Panc1 (cell line): ENCODE data around the gene MRPS27. TPM values are rescaled to one million over a fixed set of nuclear protein-coding genes. Genes with fewer than 3 reads are reported as not detected.
"Not testable (repeated sequence)": the region's sequence is repeated elsewhere in the genome, so short reads cannot be mapped to it uniquely, and the experiment has no call there.

Source experiments
- ATAC-seq: fragments of 200-7000 bp; cut with Tn5 transposase; 2 replicates; pipeline ENCODE4 v1.9.1; 2020; ENCODE audit warnings: mild to moderate bottlenecking, moderate library complexity
- BruUV-seq: library from RNA; stranded (reverse); fragments of 400-500 nt; replicated peaks from 2 replicates; lab custom pipeline; 2021; lab: Mats Ljungman, UMichigan
- CTCF ChIA-PET: fragments of 300-600 bp; sonication (Branson Sonifier 250); formaldehyde crosslinking; loops from one replicate; lab custom pipeline; 2022; ENCODE audit warnings: antibody characterized with exemption; lab: Charles Lee
- POLR2A ChIA-PET: fragments of 300-600 bp; sonication (Branson Sonifier 250); formaldehyde crosslinking; loops from one replicate; lab custom pipeline; 2022; ENCODE audit warnings: antibody characterized with exemption; lab: Charles Lee
- DNase-seq: peaks from one replicate; pipeline ENCODE4 v3.0.0-alpha.2; 2010; ENCODE audit warnings: low read depth, low spot score
- H3K27ac ChIP-seq: 2 replicates; pipeline ENCODE4 v1.5.1; 2011; ENCODE audit warnings: mild to moderate bottlenecking, low read length, inconsistent platforms
- H3K27me3 ChIP-seq: fragments of 200-500 bp; sonication (Bioruptor generic); 2 replicates; pipeline ENCODE4 v1.6.0; 2014; ENCODE audit warnings: low read length, inconsistent platforms; ENCODE audit not compliant: control insufficient read depth, insufficient read depth
- H3K36me3 ChIP-seq: fragments of 200-500 bp; sonication (Bioruptor generic); 2 replicates; pipeline ENCODE4 v1.5.1; 2014; ENCODE audit warnings: inconsistent platforms, mild to moderate bottlenecking, low read length, moderate library complexity; ENCODE audit not compliant: control insufficient read depth, insufficient read depth
- H3K4me1 ChIP-seq: 2 replicates; pipeline ENCODE4 v1.5.1; 2011; ENCODE audit warnings: inconsistent platforms, mild to moderate bottlenecking, low read length, moderate library complexity; ENCODE audit not compliant: control insufficient read depth, insufficient read depth
- H3K4me3 ChIP-seq, 2 experiments: 2 replicates each; pipeline ENCODE4 v1.5.1; 2011 to 2012; ENCODE audit warnings: low read depth in 2 of 2, low read length in 2 of 2, mild to moderate bottlenecking in 2 of 2, inconsistent platforms in 1 of 2, moderate library complexity in 1 of 2
- H3K9me3 ChIP-seq: fragments of 200-500 bp; sonication (Bioruptor generic); 2 replicates; pipeline ENCODE4 v1.5.1; 2014; ENCODE audit warnings: low read depth, mild to moderate bottlenecking, inconsistent platforms, low read length, moderate library complexity; ENCODE audit not compliant: control insufficient read depth, insufficient read depth
- CTCF ChIP-seq: fragments of 450-650 bp; IDR thresholded peaks from 2 replicates; pipeline ENCODE4 v1.5.1; 2017; ENCODE audit warnings: mild to moderate bottlenecking
- POLR2AphosphoS5 ChIP-seq: IDR thresholded peaks from 2 replicates; pipeline ENCODE4 v1.6.1; 2012; ENCODE audit warnings: mild to moderate bottlenecking, low read depth, low read length, moderate library complexity
- REST ChIP-seq, 2 experiments: IDR thresholded peaks; 2 replicates each; pipeline ENCODE4 v1.6.1; 2011 to 2012; ENCODE audit warnings: low read depth in 2 of 2, control low read depth in 1 of 2, low read length in 1 of 2, mild to moderate bottlenecking in 1 of 2, moderate library complexity in 1 of 2; ENCODE audit not compliant: insufficient read depth in 1 of 2
- SIN3A ChIP-seq: IDR thresholded peaks from 2 replicates; pipeline ENCODE4 v1.6.1; 2012; ENCODE audit warnings: low read depth, mild to moderate bottlenecking, low read length, moderate library complexity, borderline replicate concordance; ENCODE audit not compliant: insufficient read depth
- TCF7L2 ChIP-seq: IDR thresholded peaks from 2 replicates; pipeline ENCODE4 v1.6.1; 2011; ENCODE audit warnings: mild to moderate bottlenecking, low read depth, low read length, inconsistent platforms
- in situ Hi-C: cut with HindIII; loops from 2 replicates; pipeline ENCODE4 v1.10.0; 2016; ENCODE audit warnings: low sequenced_read_pairs, low pct_unique_long_range_greater_than_20kb
- intact Hi-C: fragments of 100-400 bp; cut with micrococcal nuclease; formaldehyde crosslinking; loops from one replicate; pipeline ENCODE4 v1.10.0; 2022; ENCODE audit not compliant: unreplicated experiment
- total RNA-seq: library from RNA; stranded (reverse); gene quantifications from one replicate; pipeline ENCODE4 v1.2.1, GENCODE V29; 2021; ENCODE audit not compliant: unreplicated experiment

MRPS27 gene
- total RNA-seq, 1 experiment from 2014 or later, result 67.2 TPM

DNA sequence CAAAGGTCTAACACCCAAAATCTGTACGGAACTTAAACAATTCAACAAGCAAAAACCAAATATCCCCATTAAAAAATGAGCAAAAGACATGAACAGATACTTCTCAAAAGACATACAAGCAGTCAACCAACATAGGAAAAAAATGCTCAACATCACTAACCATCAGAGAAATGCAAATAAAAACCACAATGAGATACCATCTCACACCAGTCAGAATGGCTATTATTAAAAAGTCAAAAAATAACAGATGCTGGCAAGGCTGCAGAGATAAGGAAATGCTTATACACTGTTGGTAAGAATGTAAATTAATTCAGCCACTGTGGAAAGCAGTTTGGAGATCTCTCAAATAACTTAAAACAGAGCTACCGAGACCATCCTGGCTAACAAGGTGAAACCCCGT is 21.9 kb downstream of the MRPS27 start:
- CTCF ChIA-PET, H3K4me3 ChIP-seq, BruUV-seq, DNase-seq, ATAC-seq, H3K4me1 ChIP-seq, H3K27me3 ChIP-seq, in situ Hi-C loops, POLR2A ChIA-PET, H3K9me3 ChIP-seq, H3K27ac ChIP-seq, intact Hi-C loops: not testable (repeated sequence)
- peaks cover 17% of the 10 kb centered on the region for H3K36me3 ChIP-seq

DNA sequence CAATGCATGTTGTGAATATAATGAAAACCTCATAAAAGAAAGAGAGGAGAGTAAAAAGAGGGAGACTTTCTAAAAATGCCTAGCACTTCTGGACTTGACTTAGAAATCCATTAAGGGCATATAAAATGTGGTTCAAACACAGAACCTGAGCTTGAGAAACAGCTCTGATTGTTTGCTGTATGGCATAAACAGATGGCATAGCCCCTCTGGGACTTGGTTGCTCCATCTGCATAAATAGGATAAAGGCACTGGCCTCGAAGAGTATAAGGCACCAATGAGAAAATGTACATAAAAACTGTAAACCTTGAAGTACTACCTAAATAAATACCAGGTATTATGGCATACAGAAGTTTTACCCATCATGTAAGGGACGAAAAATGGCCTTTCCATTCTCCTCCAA is 23.8 kb downstream of the MRPS27 start:
- TF ChIP-seq CTCF (no peak), REST (IDR thresholded peaks at IDR 0.05; ENCODE audit: insufficient read depth in 1 of 2, low read depth in 2 of 2, low read length in 1 of 2) (no peak), TCF7L2 (no peak), SIN3A (no peak), POLR2AphosphoS5 (no peak)
- in situ Hi-C loops, result no loop called here
- H3K36me3 ChIP-seq, result peaks cover 13% of the 10 kb centered on the region
- ATAC-seq (no peak), DNase-seq (no peak)
- no peaks in the 10 kb centered on the region for H3K27me3 ChIP-seq
- intact Hi-C loops, result no loop called here
- POLR2A ChIA-PET, result no interaction called here
- no peak overlapping the region for H3K4me3 ChIP-seq
- no peaks in the 10 kb centered on the region for H3K9me3 ChIP-seq
- H3K27ac ChIP-seq, result no peak overlapping the region
- no TSS peak for BruUV-seq
- CTCF ChIA-PET, result no interaction called here
- no peaks in the 10 kb centered on the region for H3K4me1 ChIP-seq

DNA sequence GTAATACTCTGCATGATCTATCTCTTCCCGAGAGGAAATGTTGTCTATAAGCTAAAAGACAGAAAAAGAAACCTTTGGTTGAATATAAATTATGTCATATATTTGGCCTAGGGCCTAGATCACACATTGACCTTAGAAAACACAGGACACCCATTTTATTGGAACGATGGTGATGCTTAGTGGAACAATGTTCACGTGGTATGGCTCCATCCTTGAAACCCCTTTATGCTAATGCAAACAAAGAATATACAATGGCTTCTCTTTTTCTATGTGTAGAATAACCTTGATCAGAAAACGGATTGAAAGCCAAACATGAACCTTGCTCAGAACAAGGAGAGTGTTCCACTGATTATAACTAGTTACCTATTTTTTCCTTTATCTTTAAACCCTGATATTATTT is 24.5 kb downstream of the MRPS27 start:
- Histone ChIP-seq H3K4me1 (no peaks in the 10 kb centered on the region), H3K36me3 (peaks cover 13% of the 10 kb centered on the region), H3K27me3 (no peaks in the 10 kb centered on the region), H3K27ac (no peak overlapping the region), H3K4me3 (no peak overlapping the region), H3K9me3 (no peaks in the 10 kb centered on the region)
- POLR2A ChIA-PET, result no interaction called here
- in situ Hi-C loops, result no loop called here
- TF ChIP-seq POLR2AphosphoS5, result no peak
- TF ChIP-seq REST (IDR thresholded peaks at IDR 0.05; ENCODE audit: insufficient read depth in 1 of 2, low read depth in 2 of 2, low read length in 1 of 2), result no peak
- no peak for TF ChIP-seq CTCF
- TF ChIP-seq SIN3A, result no peak
- TF ChIP-seq TCF7L2, result no peak
- DNase-seq (no peak), ATAC-seq (no peak)
- intact Hi-C loops, result no loop called here
- BruUV-seq, result no TSS peak
- CTCF ChIA-PET, result no interaction called here
